Measurements from ENCODE around the gene HIBCH. TPM values are rescaled to one million over a fixed set of nuclear protein-coding genes. Genes with fewer than 3 reads are reported as not detected.

Gene HIBCH
- total and polyA plus RNA-seq, 3 donors from 2014 or later = 44.1 to 67.0 (median 46.1) TPM

- no peak overlapping the region for H3K4me3 ChIP-seq
- TF ChIP-seq POLR2A (IDR thresholded peaks at IDR 0.05) (no peak), CTCF (IDR thresholded peaks at IDR 0.05) (no peak)
- no peaks in the 10 kb centered on the region for H3K27me3 ChIP-seq
- DNase-seq = no peak
- no peaks in the 10 kb centered on the region for H3K36me3 ChIP-seq (ENCODE audit: low read depth, missing control alignments)
- no peaks in the 10 kb centered on the region for H3K9me3 ChIP-seq
- 85 to 91% methylated on average over 2 of the region's 2 CpGs for WGBS, 2 donors
- H3K4me1 ChIP-seq = no peaks in the 10 kb centered on the region
- H3K27ac ChIP-seq = no peak overlapping the region
- intact Hi-C loops (cut with DNase I; ENCODE audit: low total_unique reads) = no loop called here
Observed at GRCh38 chr2:190261851-190262250, 57.8 kb downstream of the HIBCH start.

GRCh38 chr2:190256087-190256486 is 63.5 kb downstream of the HIBCH start:
- Histone ChIP-seq H3K4me3 (no peak overlapping the region), H3K4me1 (no peaks in the 10 kb centered on the region), H3K9me3 (no peaks in the 10 kb centered on the region), H3K27me3 (no peaks in the 10 kb centered on the region), H3K36me3 (ENCODE audit: low read depth, missing control alignments) (no peaks in the 10 kb centered on the region), H3K27ac (no peak overlapping the region)
- intact Hi-C loops (cut with DNase I; ENCODE audit: low total_unique reads) = no loop called here
- WGBS, 2 donors = 99 to 100% methylated on average over 3 of the region's 3 CpGs
- TF ChIP-seq POLR2A (IDR thresholded peaks at IDR 0.05) (no peak), CTCF (IDR thresholded peaks at IDR 0.05) (no peak)
- DNase-seq = no peak

- Histone ChIP-seq H3K36me3 (ENCODE audit: low read depth, missing control alignments) (no peaks in the 10 kb centered on the region), H3K27me3 (no peaks in the 10 kb centered on the region), H3K9me3 (no peaks in the 10 kb centered on the region), H3K4me3 (no peak overlapping the region), H3K4me1 (no peaks in the 10 kb centered on the region), H3K27ac (no peak overlapping the region)
- WGBS, 2 donors = 92 to 96% methylated on average over 3 of the region's 3 CpGs
- intact Hi-C loops (cut with DNase I; ENCODE audit: low total_unique reads) = no loop called here
- DNase-seq = no peak
- no peak for TF ChIP-seq CTCF (IDR thresholded peaks at IDR 0.05)
- TF ChIP-seq POLR2A (IDR thresholded peaks at IDR 0.05) = no peak
Observed at GRCh38 chr2:190255676-190256075, 64.0 kb downstream of the HIBCH start.

GRCh38 chr2:190254063-190254850 is 65.4 kb downstream of the HIBCH start:
- Histone ChIP-seq H3K9me3 (no peaks in the 10 kb centered on the region), H3K27me3 (no peaks in the 10 kb centered on the region), H3K27ac (no peak overlapping the region), H3K36me3 (ENCODE audit: low read depth, missing control alignments) (no peaks in the 10 kb centered on the region), H3K4me3 (no peak overlapping the region), H3K4me1 (no peaks in the 10 kb centered on the region)
- intact Hi-C loops (cut with DNase I; ENCODE audit: low total_unique reads) = no loop called here
- no peak for TF ChIP-seq CTCF (IDR thresholded peaks at IDR 0.05)
- TF ChIP-seq POLR2A (IDR thresholded peaks at IDR 0.05) = no peak
- DNase-seq = no peak
- WGBS, 2 donors = 95 to 97% methylated on average over 3 of the region's 3 CpGs

GRCh38 chr2:190250421-190250820 is 69.2 kb downstream of the HIBCH start:
- no peak for DNase-seq
- no peak overlapping the region for H3K27ac ChIP-seq
- 89 to 91% methylated on average over 2 of the region's 2 CpGs for WGBS, 2 donors
- no peaks in the 10 kb centered on the region for H3K9me3 ChIP-seq
- no peak for TF ChIP-seq CTCF (IDR thresholded peaks at IDR 0.05)
- TF ChIP-seq POLR2A (IDR thresholded peaks at IDR 0.05) = no peak
- intact Hi-C loops (cut with DNase I; ENCODE audit: low total_unique reads) = no loop called here
- no peaks in the 10 kb centered on the region for H3K27me3 ChIP-seq
- no peaks in the 10 kb centered on the region for H3K36me3 ChIP-seq (ENCODE audit: low read depth, missing control alignments)
- no peaks in the 10 kb centered on the region for H3K4me1 ChIP-seq
- H3K4me3 ChIP-seq = no peak overlapping the region

Measured in testis (tissue), 3 donors.